OCI-LY3 (cell line): ENCODE measurements around the gene TDRD15.

ENCODE experiments used
- EZH2phosphoT487 ChIP-seq: fragments of 200-600 bp; shearing (Covaris generic); IDR thresholded peaks from 2 replicates; pipeline ENCODE4 v1.6.1; 2018; ENCODE audit warnings: antibody characterized with exemption, mixed run types, low read depth
- TF ChIP-seq, protein P1 (sequence below): fragments of 200-600, 300-600 bp; sonication (generic); IDR thresholded peaks from 2 replicates; pipeline ENCODE4 v1.5.1; 2014; ENCODE audit warnings: antibody characterized with exemption, low read length, low read depth

DNA sequence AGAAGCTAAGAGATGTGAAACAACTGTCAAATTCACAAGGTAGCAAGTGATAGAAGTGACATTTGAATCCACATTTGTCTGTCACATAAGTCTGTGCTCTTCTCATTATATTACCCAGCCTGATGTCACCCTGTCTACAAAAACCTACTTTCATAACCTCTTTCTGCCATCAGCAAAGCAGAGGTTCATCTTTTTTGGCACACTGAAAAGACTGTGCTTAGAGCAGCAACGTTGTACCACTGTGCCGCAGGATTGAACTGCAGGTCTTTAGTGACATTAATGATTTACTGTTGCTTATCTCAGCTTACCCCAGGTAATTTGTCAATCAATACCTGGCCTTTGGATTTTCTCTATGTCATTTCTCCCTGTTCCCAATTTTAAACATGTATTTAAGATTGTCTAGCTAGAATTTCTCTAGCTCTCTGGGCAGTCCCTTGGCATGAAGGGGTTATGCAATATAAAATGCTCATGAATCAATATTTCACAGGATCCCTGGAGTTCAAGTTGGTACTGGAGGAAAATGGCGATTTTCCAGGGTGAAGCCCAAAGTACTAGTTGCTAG lies 31.4 kb upstream of the TDRD15 start:
- TF ChIP-seq, protein P1, sequence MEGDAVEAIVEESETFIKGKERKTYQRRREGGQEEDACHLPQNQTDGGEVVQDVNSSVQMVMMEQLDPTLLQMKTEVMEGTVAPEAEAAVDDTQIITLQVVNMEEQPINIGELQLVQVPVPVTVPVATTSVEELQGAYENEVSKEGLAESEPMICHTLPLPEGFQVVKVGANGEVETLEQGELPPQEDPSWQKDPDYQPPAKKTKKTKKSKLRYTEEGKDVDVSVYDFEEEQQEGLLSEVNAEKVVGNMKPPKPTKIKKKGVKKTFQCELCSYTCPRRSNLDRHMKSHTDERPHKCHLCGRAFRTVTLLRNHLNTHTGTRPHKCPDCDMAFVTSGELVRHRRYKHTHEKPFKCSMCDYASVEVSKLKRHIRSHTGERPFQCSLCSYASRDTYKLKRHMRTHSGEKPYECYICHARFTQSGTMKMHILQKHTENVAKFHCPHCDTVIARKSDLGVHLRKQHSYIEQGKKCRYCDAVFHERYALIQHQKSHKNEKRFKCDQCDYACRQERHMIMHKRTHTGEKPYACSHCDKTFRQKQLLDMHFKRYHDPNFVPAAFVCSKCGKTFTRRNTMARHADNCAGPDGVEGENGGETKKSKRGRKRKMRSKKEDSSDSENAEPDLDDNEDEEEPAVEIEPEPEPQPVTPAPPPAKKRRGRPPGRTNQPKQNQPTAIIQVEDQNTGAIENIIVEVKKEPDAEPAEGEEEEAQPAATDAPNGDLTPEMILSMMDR = no peak
- TF ChIP-seq EZH2phosphoT487 = no peak
